GM12891 (cell line): ENCODE data around the gene KIAA0040.
"Not testable (repeated sequence)": the region's sequence is repeated elsewhere in the genome, so short reads cannot be mapped to it uniquely, and the experiment has no call there.

ENCODE experiments used
- DNase-seq: peaks from one replicate; pipeline ENCODE4 v3.0.0; 2011; ENCODE audit warnings: low spot score; ENCODE audit not compliant: insufficient read length
- FAIRE-seq: peaks from 2 replicates; lab custom pipeline; 2011; peaks lifted over from hg19 to GRCh38; lab: Jason Lieb, UNC
- PAX5 ChIP-seq: IDR thresholded peaks from 2 replicates; pipeline ENCODE4 v1.6.1; 2011; ENCODE audit warnings: low read length, moderate library complexity, mild to moderate bottlenecking; ENCODE audit not compliant: insufficient read depth, severe bottlenecking
- POLR2A ChIP-seq: IDR thresholded peaks from 2 replicates; pipeline ENCODE4 v1.6.1; 2011; ENCODE audit warnings: low read depth, low read length, control low read depth
- POLR2AphosphoS5 ChIP-seq: IDR thresholded peaks from 2 replicates; pipeline ENCODE4 v1.6.1; 2011; ENCODE audit warnings: low read depth, low read length, control low read depth
- POU2F2 ChIP-seq: IDR thresholded peaks from 2 replicates; pipeline ENCODE4 v1.6.1; 2011; ENCODE audit warnings: low read depth, mild to moderate bottlenecking, control low read depth, low read length, moderate library complexity
- SPI1 ChIP-seq: IDR thresholded peaks from 2 replicates; pipeline ENCODE4 v1.6.1; 2011; ENCODE audit warnings: low read depth, low read length, control low read depth
- TAF1 ChIP-seq: IDR thresholded peaks from 2 replicates; pipeline ENCODE4 v1.6.1; 2011; ENCODE audit warnings: low read depth, low read length, control low read depth

The KIAA0040 gene

DNA sequence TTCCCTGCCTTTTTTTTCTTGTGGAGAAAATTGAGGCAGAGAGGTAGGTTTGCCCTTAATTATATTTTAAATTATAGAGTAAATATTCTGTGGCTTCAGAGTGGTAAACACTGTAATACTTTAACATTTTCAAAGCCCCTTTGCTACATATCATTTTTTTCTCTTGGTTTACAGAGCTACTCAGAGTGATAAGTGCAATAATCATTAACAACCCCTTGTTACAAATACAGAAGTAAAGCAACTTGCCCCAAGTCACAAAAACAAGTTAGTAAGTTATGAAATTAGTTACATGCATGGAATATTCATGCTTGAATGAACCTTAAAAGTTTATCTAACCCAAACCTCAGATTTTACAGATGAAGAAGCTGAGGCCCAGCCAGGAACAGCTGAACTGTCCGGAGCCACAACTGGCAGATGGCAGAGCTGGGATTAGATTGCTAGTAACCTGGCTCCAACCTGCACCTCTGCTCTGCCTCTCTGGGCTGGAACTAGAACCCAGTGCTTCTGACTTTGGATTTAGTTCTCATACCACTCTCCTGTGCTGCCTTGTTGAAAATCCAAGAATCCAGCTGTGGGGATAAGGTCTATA, 76.3 kb downstream of the KIAA0040 start:
- FAIRE-seq (no peak), DNase-seq (no peak)
- TF ChIP-seq PAX5, result no peak
- no peak for TF ChIP-seq POU2F2
- no peak for TF ChIP-seq TAF1
- no peak for TF ChIP-seq SPI1
- TF ChIP-seq POLR2AphosphoS5, result no peak
- no peak for TF ChIP-seq POLR2A

DNA sequence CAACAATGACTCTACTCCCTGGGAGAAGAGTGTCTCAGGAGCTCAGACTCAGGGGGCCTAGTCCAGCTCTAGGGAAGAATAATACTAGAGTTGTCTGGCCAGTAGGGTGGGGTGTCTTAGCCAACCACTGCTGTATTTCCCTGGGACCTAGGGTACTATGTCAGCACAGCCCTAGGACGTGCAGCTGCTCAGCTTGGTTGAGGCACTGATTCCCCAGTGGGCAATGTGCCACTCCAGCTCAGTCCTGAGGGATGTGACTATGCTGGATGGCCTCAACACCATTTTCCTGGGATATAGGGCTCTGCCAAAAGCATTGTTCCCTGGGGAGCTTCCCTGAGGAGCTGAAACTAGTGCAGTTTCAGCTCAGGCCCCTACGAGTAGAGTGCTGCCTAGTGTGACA, 77.6 kb downstream of the KIAA0040 start:
- no peak for FAIRE-seq
- DNase-seq, result no peak
- no peak for TF ChIP-seq SPI1
- no peak for TF ChIP-seq POLR2AphosphoS5
- no peak for TF ChIP-seq TAF1
- no peak for TF ChIP-seq PAX5
- TF ChIP-seq POLR2A, result no peak
- TF ChIP-seq POU2F2, result no peak

DNA sequence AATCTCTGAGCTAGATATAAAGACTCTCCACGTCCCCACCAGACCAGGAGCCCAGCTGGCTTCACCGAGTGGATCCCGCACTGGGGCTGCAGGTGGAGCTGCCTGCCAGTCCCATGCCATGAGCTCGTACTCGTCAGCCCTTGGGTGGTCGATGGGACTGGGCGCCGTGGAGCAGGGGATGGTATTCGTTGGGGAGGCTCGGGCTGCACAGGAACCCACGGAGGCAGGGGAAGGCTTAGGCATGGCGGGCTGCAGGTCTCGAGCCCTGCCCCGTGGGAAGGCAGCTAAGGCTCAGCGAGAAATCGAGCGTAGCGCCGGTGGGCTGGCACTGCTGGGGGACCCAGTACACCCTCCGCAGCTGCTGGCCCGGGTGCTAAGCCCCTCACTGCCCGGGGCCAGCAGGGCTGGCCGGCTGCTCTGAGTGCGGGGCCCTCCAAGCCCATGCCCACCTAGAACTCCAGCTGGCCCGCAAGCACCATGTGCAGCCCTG, 84.2 kb downstream of the KIAA0040 start:
- not testable (repeated sequence) for FAIRE-seq

More for the DNA sequence above, 84.2 kb downstream of the KIAA0040 start:
- DNase-seq, result not testable (repeated sequence)
